ENCODE data around the gene UBAP1L.

GRCh38 chr15:65087411-65087810 is 27.6 kb downstream of the UBAP1L start:
- no peak for TF ChIP-seq EZH2phosphoT487 (IDR thresholded peaks at IDR 0.05; ENCODE audit: insufficient read depth, low read depth)
- no peak for TF ChIP-seq EZH2 (IDR thresholded peaks at IDR 0.05; ENCODE audit: insufficient read depth, poor library complexity, severe bottlenecking)
